Smooth muscle cell (in vitro differentiated cells): ENCODE measurements around the gene NF1. TPM values are rescaled to one million over a fixed set of nuclear protein-coding genes. Genes with fewer than 3 reads are reported as not detected.
"Not testable (repeated sequence)": the region's sequence is repeated elsewhere in the genome, so short reads cannot be mapped to it uniquely, and the experiment has no call there.

ENCODE experiments used
- DNase-seq: peaks from one replicate; lab custom pipeline; 2025; ENCODE audit not compliant: unreplicated experiment; lab: John Stamatoyannopoulos, UW
- H2AFZ ChIP-seq: fragments of 200-600 bp; sonication (generic); 2 replicates; pipeline ENCODE4 v1.6.0; 2016; ENCODE audit warnings: antibody characterized with exemption, low read depth, mild to moderate bottlenecking
- H3F3A ChIP-seq: fragments of 200-600 bp; sonication (generic); 2 replicates; pipeline ENCODE4 v1.6.0; 2017; ENCODE audit warnings: antibody characterized with exemption, low read depth
- H3K27ac ChIP-seq: fragments of 200-600 bp; sonication (generic); 2 replicates; pipeline ENCODE4 v1.5.1; 2016; ENCODE audit warnings: low read depth, mild to moderate bottlenecking
- H3K27me3 ChIP-seq: fragments of 200-600 bp; sonication (generic); 2 replicates; pipeline ENCODE4 v1.6.1; 2016; ENCODE audit warnings: low read depth, mild to moderate bottlenecking
- H3K36me3 ChIP-seq: fragments of 200-600 bp; sonication (generic); 2 replicates; pipeline ENCODE4 v1.5.1; 2016; ENCODE audit warnings: low read depth
- H3K4me1 ChIP-seq: fragments of 200-600 bp; sonication (generic); 2 replicates; pipeline ENCODE4 v1.5.1; 2016; ENCODE audit warnings: low read depth
- H3K4me2 ChIP-seq: fragments of 200-600 bp; sonication (generic); 2 replicates; pipeline ENCODE4 v1.6.0; 2016; ENCODE audit warnings: mild to moderate bottlenecking
- H3K4me3 ChIP-seq: fragments of 200-600 bp; sonication (generic); 2 replicates; pipeline ENCODE4 v1.5.1; 2016; ENCODE audit warnings: mild to moderate bottlenecking
- H3K79me2 ChIP-seq: fragments of 200-600 bp; sonication (generic); 2 replicates; pipeline ENCODE4 v1.6.0; 2016; ENCODE audit warnings: low read depth, mild to moderate bottlenecking
- H3K9ac ChIP-seq: fragments of 200-600 bp; sonication (generic); 2 replicates; pipeline ENCODE4 v1.6.0; 2016; ENCODE audit warnings: low read depth
- H3K9me3 ChIP-seq: fragments of 200-600 bp; sonication (generic); replicated peaks from 2 replicates; pipeline ENCODE4 v1.5.1; 2016; ENCODE audit warnings: low read depth
- H4K20me1 ChIP-seq: fragments of 200-600 bp; sonication (generic); 2 replicates; pipeline ENCODE4 v1.6.0; 2016; ENCODE audit warnings: low read depth
- WGBS: methylation state at CpG from one replicate; pipeline ENCODE4 v1.1.7; 2016; ENCODE audit warnings: low lambda C conversion rate; 5-methylcytosine and 5-hydroxymethylcytosine counted together
- polyA plus RNA-seq: library from polyadenylated mRNA; unstranded; fragments of >200 nt; fragmentation: Nextera tagmentation; extraction: Ambion mirVana; gene quantifications from 2 replicates; pipeline ENCODE4 v1.2.1, GENCODE V29; 2016
- total RNA-seq: library from RNA; depleted of rRNA; stranded (reverse); fragments of >200 nt; gene quantifications from 2 replicates; pipeline ENCODE4 v1.2.3, GENCODE V29; 2014
- TF ChIP-seq, protein P1 (sequence below): fragments of 200-600 bp; sonication (generic); IDR thresholded peaks from 2 replicates; pipeline ENCODE4 v1.5.1; 2017; ENCODE audit warnings: borderline replicate concordance, mild to moderate bottlenecking, antibody characterized with exemption; ENCODE audit not compliant: insufficient read depth, poor library complexity, severe bottlenecking

NF1 gene
- total and polyA plus RNA-seq, 2 experiments from 2014 or later: 7.6 to 74.3 TPM

- no peaks in the 10 kb centered on the region for H3K27me3 ChIP-seq
Measured at GRCh38 chr17:31379597-31380205, 284.9 kb downstream of the NF1 start.

DNA sequence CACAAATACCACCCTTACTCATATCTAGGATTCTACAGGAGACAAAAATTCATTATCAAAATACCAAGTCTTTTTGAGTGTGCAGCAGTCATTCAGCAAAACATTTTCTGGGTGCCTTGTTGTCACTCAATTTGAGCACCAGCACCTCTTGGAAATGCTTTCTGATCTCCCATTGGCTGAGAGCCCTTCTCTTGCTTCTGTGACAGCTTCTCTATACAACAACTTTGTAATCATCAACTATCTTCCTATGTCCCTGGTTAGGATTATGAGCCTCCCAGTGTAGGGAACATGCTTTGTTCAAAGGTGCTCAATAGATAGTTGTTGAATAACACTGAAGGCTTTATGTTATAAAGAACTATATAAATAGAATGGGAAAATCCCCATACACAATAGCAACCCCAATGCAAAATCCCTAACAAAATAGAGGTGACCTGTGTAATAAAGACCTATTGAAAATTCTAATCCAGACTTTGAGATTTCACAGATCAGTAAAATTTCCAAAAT lies 286.4 kb downstream of the NF1 start:
- H3K27me3 ChIP-seq: no peaks in the 10 kb centered on the region
- no peaks in the 10 kb centered on the region for H3K4me1 ChIP-seq
- H3K4me3 ChIP-seq: no peak overlapping the region
- no peaks in the 10 kb centered on the region for H3K36me3 ChIP-seq
- H4K20me1 ChIP-seq: no peaks in the 10 kb centered on the region
- TF ChIP-seq, protein P1, sequence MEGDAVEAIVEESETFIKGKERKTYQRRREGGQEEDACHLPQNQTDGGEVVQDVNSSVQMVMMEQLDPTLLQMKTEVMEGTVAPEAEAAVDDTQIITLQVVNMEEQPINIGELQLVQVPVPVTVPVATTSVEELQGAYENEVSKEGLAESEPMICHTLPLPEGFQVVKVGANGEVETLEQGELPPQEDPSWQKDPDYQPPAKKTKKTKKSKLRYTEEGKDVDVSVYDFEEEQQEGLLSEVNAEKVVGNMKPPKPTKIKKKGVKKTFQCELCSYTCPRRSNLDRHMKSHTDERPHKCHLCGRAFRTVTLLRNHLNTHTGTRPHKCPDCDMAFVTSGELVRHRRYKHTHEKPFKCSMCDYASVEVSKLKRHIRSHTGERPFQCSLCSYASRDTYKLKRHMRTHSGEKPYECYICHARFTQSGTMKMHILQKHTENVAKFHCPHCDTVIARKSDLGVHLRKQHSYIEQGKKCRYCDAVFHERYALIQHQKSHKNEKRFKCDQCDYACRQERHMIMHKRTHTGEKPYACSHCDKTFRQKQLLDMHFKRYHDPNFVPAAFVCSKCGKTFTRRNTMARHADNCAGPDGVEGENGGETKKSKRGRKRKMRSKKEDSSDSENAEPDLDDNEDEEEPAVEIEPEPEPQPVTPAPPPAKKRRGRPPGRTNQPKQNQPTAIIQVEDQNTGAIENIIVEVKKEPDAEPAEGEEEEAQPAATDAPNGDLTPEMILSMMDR: no peak
- no peaks in the 10 kb centered on the region for H3K79me2 ChIP-seq
- H3K9me3 ChIP-seq: no peaks in the 10 kb centered on the region
- H2AFZ ChIP-seq: no peak overlapping the region
- no peak for DNase-seq
- no peak overlapping the region for H3K9ac ChIP-seq
- no peak overlapping the region for H3K27ac ChIP-seq
- no peak overlapping the region for H3K4me2 ChIP-seq
- no peaks in the 10 kb centered on the region for H3F3A ChIP-seq

More at GRCh38 chr17:31379597-31380205, 284.9 kb downstream of the NF1 start:
- 97% methylated on average over 1 of the region's 1 CpG for WGBS
- Histone ChIP-seq H2AFZ (no peak overlapping the region), H3K36me3 (no peaks in the 10 kb centered on the region), H3K4me3 (no peak overlapping the region), H4K20me1 (no peaks in the 10 kb centered on the region), H3K27ac (no peak overlapping the region), H3F3A (no peaks in the 10 kb centered on the region), H3K4me1 (no peaks in the 10 kb centered on the region), H3K4me2 (no peak overlapping the region), H3K9me3 (no peaks in the 10 kb centered on the region), H3K9ac (no peak overlapping the region), H3K79me2 (no peaks in the 10 kb centered on the region)
- no peak for DNase-seq
- TF ChIP-seq, protein P1: no peak

GRCh38 chr17:31382668-31383275 lies 288.0 kb downstream of the NF1 start:
- H3K27me3 ChIP-seq, DNase-seq, H3K4me2 ChIP-seq, H3K9me3 ChIP-seq, H3K4me3 ChIP-seq, H3K9ac ChIP-seq, H3K36me3 ChIP-seq, H3K27ac ChIP-seq, H2AFZ ChIP-seq, H4K20me1 ChIP-seq, H3K79me2 ChIP-seq, H3K4me1 ChIP-seq, H3F3A ChIP-seq: not testable (repeated sequence)
- WGBS: 93% methylated on average over 11 of the region's 11 CpGs

DNA sequence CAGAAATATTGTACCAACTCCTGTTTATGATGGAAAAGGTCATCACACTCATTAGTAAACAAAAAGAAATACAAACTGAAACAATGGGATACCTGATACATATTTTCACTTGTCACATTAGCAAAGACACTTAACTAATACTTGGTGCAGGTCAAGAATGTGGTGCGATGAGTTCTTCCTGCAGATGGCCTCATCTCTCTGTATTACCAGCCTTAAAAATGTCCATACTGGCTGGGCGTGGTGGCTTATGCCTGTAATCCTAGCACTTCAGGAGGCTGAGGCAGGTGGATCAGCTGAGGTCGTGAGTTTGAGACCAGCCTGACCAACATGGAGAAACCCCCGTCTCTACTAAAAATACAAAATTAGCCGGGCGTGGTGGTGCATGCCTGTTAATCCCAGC lies 288.7 kb downstream of the NF1 start:
- H3K9me3 ChIP-seq, H3K27me3 ChIP-seq, H3F3A ChIP-seq, H3K9ac ChIP-seq, H4K20me1 ChIP-seq, H2AFZ ChIP-seq, H3K4me1 ChIP-seq, DNase-seq, H3K79me2 ChIP-seq, H3K4me3 ChIP-seq, H3K36me3 ChIP-seq, H3K4me2 ChIP-seq, H3K27ac ChIP-seq: not testable (repeated sequence)
- WGBS: 88% methylated on average over 6 of the region's 6 CpGs
